IPS-NIHi7 (cell line): ENCODE data around the gene LOXHD1.

Source experiments
- DNase-seq: peaks from one replicate; pipeline ENCODE4 v3.0.0; 2012; ENCODE audit warnings: mixed read lengths; ENCODE audit errors: extremely low spot score

LOXHD1 gene

GRCh38 chr18:46629361-46629760, 27.7 kb downstream of the LOXHD1 start:
- DNase-seq: no peak

- no peak for DNase-seq
Measured at GRCh38 chr18:46628206-46628605, 28.8 kb downstream of the LOXHD1 start.

- no peak for DNase-seq
Measured at GRCh38 chr18:46627136-46627535, 29.9 kb downstream of the LOXHD1 start.

DNA sequence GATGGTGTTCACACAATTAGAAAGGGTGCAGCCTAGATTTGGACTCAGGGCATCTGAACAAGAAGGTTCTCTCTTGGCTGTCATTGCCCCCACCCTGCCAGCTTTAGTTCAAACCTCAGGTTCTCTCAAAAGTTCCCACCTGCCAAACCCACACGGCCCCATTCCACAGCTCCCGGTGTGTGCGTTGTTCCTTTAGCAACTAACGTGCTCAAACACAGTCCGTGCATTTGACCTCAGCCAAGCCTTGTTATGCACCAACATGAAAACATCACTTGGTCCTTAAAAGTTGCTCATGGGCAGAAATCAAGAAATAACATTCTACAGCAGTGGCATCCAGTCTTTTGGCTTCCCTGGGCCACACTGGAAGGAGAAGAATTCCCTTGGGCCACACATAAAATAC, 32.0 kb downstream of the LOXHD1 start:
- DNase-seq: no peak

GRCh38 chr18:46624127-46624526, 32.9 kb downstream of the LOXHD1 start:
- DNase-seq: no peak

GRCh38 chr18:46623541-46623940, 33.5 kb downstream of the LOXHD1 start:
- no peak for DNase-seq

DNA sequence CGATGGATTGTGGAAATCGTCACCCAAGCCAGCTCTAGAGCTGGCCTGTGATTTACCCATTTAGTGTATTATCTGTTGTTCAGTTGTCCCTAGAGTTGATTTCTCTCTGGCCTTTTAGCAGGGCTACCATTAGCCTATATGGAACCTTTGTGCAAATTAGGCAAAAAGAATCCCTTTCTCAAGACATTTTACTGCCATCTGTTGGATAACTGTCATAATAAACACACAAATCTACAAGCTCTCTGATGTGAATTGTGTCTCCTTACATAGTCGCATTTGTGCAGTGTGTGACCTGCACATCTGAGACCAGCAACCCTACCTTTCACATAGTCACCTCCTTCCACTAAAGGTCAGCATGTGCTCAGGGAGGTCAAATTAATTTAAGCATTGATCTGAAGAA, 34.0 kb downstream of the LOXHD1 start:
- no peak for DNase-seq

DNA sequence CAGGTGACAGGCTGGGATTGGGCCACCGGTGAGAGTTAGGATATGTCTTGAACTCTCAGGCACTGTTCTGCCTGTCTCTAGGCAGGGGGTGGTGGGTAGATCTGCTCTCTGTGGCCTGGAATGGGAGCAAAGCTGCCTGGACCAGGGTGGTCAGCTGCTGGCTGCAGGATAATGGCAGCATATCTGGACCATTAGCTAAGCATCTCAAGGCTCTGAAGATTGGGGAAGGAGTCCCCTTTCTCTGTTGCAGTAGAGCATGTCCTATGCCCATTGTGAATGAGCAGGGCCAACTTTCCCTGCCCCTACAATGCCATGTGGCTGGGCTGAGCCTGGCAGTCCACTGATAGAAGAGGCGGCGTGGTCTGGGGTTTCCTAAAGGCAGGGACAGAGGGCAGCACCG, 34.6 kb downstream of the LOXHD1 start:
- DNase-seq: no peak

DNA sequence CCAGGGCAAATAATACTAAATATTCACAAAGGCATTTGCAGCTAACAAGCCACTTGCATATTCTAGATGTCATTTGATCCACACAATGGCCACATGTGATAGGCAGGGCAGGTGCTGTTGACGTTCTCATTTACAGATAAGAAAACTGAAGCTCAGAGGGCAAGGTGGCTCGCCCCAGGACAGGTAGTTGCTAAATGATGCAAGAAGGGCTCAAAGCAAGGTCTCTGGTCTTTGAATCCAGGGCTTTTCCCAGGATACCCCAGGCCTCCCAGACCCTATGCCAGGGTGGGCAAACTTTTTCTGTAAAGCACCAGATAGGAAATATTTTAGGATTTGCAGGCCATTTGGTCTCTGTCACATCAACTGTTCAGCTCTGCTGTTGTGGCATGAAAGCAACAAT, 35.1 kb downstream of the LOXHD1 start:
- DNase-seq: no peak

DNA sequence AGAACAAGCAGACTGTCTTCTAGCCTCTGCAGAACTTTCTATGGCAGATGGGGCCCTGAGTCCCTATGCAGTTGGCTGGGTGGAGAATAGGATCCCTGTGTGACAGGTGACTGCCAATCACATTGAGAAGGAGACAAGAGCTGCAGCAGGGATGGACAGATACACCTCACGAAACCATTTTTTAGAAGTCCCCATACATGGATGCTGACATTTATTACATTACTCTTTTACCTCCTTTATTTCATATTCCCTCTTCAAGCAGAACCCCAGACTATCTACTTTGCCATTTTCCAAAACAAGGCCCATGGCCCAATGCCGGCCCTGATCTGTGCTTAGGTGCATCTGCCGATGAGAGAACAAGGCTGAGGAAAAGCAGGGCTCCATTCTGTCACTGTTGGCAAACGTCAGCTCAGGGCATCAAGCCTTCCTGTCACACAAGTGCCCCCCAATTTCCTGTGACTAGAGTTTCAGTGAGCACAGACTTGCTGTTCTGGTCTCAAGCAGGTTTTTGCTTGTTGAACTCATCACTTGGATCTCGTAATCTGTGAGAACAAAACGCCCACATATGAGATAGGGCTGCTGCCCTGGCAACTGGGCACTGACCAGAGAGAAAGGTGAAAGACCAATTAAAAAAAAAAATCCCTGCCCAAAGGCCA, 35.8 kb downstream of the LOXHD1 start:
- DNase-seq: no peak

GRCh38 chr18:46619559-46619958, 37.5 kb downstream of the LOXHD1 start:
- DNase-seq: no peak

DNA sequence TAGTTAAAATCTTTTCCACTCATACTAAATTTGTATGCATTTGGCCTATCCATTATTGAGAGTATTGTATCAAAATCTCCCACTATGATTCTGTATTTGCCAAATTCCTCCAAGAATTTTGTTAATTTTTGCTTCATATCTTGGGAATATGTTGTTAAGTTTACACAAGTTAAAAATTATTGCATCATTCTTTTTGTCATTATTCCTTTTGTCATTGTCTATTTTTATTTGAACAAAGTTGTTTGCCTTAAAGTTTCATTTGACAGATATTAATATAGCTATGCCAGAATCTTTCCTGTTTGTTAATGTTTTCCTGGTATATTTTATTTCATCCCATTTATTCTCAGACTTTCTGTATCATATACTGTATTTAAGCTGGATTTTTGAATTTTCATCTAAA, 41.3 kb downstream of the LOXHD1 start:
- no peak for DNase-seq

DNA sequence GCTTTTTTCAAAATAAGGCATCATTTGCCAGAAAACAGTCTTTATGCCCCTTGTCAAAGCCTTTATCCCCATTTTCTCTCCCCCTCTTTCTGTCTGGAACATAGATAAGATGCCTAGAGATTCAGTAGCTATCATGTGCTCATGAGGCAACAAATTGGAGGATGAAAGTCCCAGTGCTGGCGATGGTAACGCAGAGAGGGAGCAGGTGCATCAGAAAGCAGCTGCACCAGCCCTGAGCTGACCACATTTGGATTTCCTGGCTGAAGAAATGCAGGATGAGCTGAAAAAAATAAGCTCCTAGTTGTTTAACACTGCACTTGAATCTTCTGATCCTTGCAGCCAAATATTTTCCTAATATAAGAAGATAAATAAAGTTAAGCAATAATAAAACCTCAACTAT, 48.0 kb downstream of the LOXHD1 start:
- DNase-seq: no peak

- no peak for DNase-seq
Measured at GRCh38 chr18:46607926-46608325, 49.1 kb downstream of the LOXHD1 start.

- no peak for DNase-seq
Measured at GRCh38 chr18:46601141-46601805, 55.7 kb downstream of the LOXHD1 start.

GRCh38 chr18:46596119-46596518, 60.9 kb downstream of the LOXHD1 start:
- no peak for DNase-seq

GRCh38 chr18:46591783-46592391, 65.1 kb downstream of the LOXHD1 start:
- no peak for DNase-seq

DNA sequence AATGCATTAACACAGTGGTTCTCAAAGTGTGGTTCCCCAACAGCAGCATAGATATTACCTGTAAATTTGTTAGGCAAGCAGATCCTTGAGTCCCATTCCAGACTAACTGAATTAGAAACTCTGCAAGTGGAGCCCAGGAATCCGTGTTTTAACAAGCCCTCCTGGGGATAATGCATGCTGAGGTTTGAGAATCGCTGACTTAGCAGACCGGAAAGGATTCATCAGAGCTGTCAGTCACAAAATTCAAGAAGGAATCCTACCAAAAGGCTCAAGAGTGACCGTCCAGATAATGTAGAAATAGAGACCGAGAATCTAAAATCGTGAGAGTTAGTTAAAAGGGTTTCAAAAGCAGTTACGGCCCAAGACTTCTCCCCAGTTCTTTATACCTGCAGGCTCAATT, 66.9 kb downstream of the LOXHD1 start:
- no peak for DNase-seq

GRCh38 chr18:46588971-46589660, 67.9 kb downstream of the LOXHD1 start:
- DNase-seq: no peak

- no peak for DNase-seq
Measured at GRCh38 chr18:46587600-46587999, 69.4 kb downstream of the LOXHD1 start.

- no peak for DNase-seq
Measured at GRCh38 chr18:46583711-46584110, 73.3 kb downstream of the LOXHD1 start.

- no peak for DNase-seq
Measured at GRCh38 chr18:46581648-46582047, 75.4 kb downstream of the LOXHD1 start.

- no peak for DNase-seq
Measured at GRCh38 chr18:46578987-46579386, 78.0 kb downstream of the LOXHD1 start.
